ENCODE results near the gene PCDHGA5.
"Not testable (repeated sequence)": the region's sequence is repeated elsewhere in the genome, so short reads cannot be mapped to it uniquely, and the experiment has no call there.

PCDHGA5 gene

DNA sequence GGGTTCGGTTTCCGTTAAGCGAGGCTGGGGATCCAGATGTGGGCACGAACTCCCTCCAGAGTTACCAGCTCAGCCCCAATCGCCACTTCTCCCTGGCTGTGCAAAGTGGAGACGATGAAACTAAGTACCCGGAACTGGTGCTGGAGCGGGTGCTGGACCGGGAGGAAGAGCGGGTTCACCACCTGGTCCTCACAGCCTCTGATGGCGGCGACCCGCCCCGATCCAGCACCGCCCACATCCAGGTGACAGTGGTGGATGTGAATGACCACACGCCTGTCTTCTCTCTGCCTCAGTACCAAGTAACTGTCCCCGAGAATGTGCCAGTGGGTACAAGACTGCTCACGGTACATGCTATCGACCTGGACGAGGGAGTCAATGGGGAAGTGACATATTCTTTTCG, 19.4 kb downstream of the PCDHGA5 start:
- FAIRE-seq = no peak
- DNase-seq (ENCODE audit: extremely low spot score, insufficient read length, low read depth) = no peak

GRCh38 chr5:141384471-141385267, 20.7 kb downstream of the PCDHGA5 start:
- FAIRE-seq (no peak), DNase-seq (ENCODE audit: extremely low spot score, insufficient read length, low read depth) (no peak)

DNA sequence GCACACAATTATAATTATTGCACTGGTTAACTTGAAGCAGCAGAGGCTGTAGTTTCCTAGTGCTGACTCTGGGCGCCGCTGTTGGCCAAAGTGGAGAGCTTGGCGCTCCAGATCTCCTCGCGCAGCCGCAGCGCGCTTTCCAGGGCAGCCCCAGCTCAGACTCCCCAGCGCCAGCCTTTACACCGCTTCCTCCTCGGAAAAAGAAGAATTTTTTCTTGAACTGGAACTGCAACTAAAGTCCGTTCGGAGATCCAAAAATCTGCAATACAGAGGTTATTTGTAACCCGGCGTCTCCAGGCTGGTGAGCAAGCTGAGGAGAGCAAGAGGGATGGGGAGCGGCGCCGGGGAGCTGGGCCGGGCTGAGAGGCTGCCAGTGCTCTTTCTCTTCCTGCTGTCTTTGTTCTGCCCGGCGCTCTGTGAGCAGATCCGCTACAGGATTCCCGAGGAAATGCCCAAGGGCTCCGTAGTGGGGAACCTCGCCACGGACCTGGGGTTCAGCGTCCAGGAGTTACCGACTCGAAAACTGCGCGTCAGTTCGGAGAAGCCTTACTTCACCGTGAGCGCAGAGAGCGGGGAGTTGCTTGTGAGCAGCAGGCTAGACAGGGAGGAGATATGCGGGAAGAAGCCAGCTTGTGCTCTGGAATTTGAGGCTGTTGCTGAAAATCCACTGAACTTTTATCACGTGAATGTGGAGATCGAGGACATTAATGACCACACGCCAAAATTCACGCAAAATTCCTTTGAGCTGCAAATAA, 23.8 kb downstream of the PCDHGA5 start, which contains the start of gene PCDHGB4:
Gene PCDHGB4, plus strand, starts transcription at position 142 of the 755 bp plus-strand sequence. Its CDS starts 187 bp downstream, at position 329.
- FAIRE-seq = peak; percentile 49

GRCh38 chr5:141388661-141389060, 24.7 kb downstream of the PCDHGA5 start:
- DNase-seq (ENCODE audit: extremely low spot score, insufficient read length, low read depth) (no peak), FAIRE-seq (no peak)

More for the DNA sequence above, 23.8 kb downstream of the PCDHGA5 start, which contains the start of gene PCDHGB4:
- DNase-seq (ENCODE audit: extremely low spot score, insufficient read length, low read depth) = not testable (repeated sequence)

- no peak for DNase-seq (ENCODE audit: extremely low spot score, insufficient read length, low read depth)
- FAIRE-seq = no peak
Observed at GRCh38 chr5:141389153-141390042, 25.4 kb downstream of the PCDHGA5 start.

GRCh38 chr5:141392429-141393198, 28.7 kb downstream of the PCDHGA5 start, which contains the start of gene PCDHGA8:
PCDHGA8 (plus strand) TSS chr5:141392633; CDS start chr5:141392814, 181 bp downstream.
- no peak for DNase-seq (ENCODE audit: extremely low spot score, insufficient read length, low read depth)

GRCh38 chr5:141393267-141393666, 29.3 kb downstream of the PCDHGA5 start:
- FAIRE-seq (no peak), DNase-seq (ENCODE audit: extremely low spot score, insufficient read length, low read depth) (no peak)

More at GRCh38 chr5:141392429-141393198, 28.7 kb downstream of the PCDHGA5 start, which contains the start of gene PCDHGA8:
- no peak for FAIRE-seq

GRCh38 chr5:141394401-141395187, 30.6 kb downstream of the PCDHGA5 start:
- FAIRE-seq; DNase-seq (ENCODE audit: extremely low spot score, insufficient read length, low read depth): not testable (repeated sequence)

- not testable (repeated sequence) for FAIRE-seq; DNase-seq (ENCODE audit: extremely low spot score, insufficient read length, low read depth)
Observed at GRCh38 chr5:141397756-141398551, 34.0 kb downstream of the PCDHGA5 start, which contains the start of gene PCDHGB5. PCDHGB5 (plus strand) TSS chr5:141397947; CDS start chr5:141398128, 181 bp downstream.

GRCh38 chr5:141398608-141399007, 34.6 kb downstream of the PCDHGA5 start:
- DNase-seq (ENCODE audit: extremely low spot score, insufficient read length, low read depth) = no peak
- FAIRE-seq = no peak

DNA sequence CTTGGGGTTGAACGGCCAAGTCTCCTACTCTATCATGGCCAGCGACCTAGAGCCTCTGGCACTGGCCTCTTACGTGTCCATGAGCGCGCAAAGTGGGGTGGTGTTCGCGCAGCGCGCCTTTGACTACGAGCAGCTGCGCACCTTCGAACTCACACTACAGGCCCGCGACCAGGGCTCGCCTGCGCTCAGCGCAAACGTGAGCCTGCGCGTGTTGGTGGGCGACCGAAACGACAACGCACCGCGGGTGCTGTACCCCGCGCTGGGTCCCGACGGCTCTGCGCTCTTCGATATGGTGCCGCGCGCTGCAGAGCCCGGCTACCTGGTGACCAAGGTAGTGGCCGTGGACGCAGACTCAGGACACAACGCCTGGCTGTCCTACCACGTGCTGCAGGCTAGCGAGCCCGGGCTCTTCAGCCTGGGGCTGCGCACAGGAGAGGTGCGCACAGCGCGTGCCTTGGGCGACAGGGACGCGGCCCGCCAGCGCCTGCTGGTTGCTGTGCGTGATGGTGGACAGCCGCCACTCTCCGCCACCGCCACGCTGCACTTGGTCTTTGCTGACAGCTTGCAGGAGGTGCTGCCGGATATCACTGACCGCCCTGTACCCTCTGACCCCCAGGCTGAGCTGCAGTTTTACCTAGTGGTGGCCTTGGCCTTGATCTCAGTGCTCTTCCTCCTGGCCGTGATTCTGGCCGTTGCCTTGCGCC, 35.7 kb downstream of the PCDHGA5 start:
- no peak for DNase-seq (ENCODE audit: extremely low spot score, insufficient read length, low read depth)
- FAIRE-seq = no peak

DNA sequence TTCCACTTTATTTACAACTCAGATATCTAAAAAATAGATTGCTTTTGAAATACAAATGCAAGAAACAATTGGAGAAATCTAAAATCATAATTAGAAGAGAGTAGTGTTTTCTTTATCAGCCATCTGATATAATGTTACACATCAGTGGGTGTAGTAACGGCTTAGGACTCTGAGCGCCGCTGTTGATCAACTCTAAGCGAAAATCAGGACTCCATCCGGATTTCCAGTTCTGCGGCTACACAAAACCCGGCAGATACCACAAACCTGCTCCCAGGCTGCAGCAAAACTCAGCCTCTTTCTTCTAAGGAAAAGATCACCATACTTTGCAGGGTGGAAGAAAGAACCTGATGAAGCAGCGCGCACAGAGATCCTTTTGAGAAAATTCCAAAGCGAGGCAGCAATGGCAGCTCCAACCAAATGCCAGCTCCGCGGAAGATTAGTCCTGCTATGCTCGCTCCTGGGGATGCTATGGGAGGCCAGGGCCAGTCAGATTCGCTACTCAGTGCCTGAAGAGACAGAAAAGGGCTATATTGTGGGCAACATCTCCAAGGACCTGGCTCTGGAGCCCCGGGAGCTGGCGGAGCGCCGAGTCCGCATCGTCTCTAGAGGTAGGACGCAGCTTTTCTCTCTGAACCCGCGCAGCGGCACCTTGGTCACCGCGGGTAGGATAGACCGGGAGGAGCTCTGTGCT, 38.7 kb downstream of the PCDHGA5 start, which contains the start of gene PCDHGA9:
Gene PCDHGA9, plus strand, starts transcription at position 226 of the 691 bp plus-strand sequence. Its CDS starts 175 bp downstream, at position 401.
- DNase-seq (ENCODE audit: extremely low spot score, insufficient read length, low read depth) (no peak), FAIRE-seq (no peak)

- FAIRE-seq (no peak), DNase-seq (ENCODE audit: extremely low spot score, insufficient read length, low read depth) (no peak)
Observed at GRCh38 chr5:141403387-141403786, 39.4 kb downstream of the PCDHGA5 start.

GRCh38 chr5:141407790-141408505, 44.0 kb downstream of the PCDHGA5 start, which contains the start of gene PCDHGB6:
PCDHGB6 (plus strand) TSS chr5:141408021; CDS start chr5:141408203, 182 bp downstream.
- FAIRE-seq; DNase-seq (ENCODE audit: extremely low spot score, insufficient read length, low read depth): not testable (repeated sequence)

- FAIRE-seq (no peak), DNase-seq (ENCODE audit: extremely low spot score, insufficient read length, low read depth) (no peak)
Observed at GRCh38 chr5:141409598-141410306, 45.8 kb downstream of the PCDHGA5 start.

Measured in GM18507 (cell line).